HG02981 (cell line): ENCODE measurements around the gene MYH9.

ENCODE experiments used
- ATAC-seq: cut with Tn5 transposase; IDR thresholded peaks from one replicate; pipeline ENCODE4 v1.9.1; 2021; ENCODE audit warnings: mild to moderate bottlenecking, moderate library complexity; ENCODE audit not compliant: unreplicated experiment

The MYH9 gene

DNA sequence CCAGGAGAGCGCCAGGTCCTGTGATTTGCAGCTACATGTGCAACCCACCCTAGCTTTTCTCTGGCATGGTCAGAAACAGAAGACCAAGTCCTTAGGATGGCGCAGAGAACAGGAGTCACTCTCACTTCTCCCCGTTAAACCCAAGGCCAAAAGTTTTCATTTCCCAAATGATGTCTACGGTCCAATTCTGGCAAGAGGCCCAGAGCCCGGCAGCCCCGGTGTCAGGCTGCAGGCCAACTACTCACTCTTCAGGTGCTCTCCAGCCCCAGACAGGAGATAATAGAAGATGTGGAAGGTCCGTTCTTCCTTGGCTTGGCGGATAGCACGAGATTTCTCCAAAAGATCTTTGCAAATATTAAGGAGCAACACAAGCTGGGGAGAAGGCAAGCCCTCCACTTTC lies 67.2 kb downstream of the MYH9 start:
- ATAC-seq, result no peak

DNA sequence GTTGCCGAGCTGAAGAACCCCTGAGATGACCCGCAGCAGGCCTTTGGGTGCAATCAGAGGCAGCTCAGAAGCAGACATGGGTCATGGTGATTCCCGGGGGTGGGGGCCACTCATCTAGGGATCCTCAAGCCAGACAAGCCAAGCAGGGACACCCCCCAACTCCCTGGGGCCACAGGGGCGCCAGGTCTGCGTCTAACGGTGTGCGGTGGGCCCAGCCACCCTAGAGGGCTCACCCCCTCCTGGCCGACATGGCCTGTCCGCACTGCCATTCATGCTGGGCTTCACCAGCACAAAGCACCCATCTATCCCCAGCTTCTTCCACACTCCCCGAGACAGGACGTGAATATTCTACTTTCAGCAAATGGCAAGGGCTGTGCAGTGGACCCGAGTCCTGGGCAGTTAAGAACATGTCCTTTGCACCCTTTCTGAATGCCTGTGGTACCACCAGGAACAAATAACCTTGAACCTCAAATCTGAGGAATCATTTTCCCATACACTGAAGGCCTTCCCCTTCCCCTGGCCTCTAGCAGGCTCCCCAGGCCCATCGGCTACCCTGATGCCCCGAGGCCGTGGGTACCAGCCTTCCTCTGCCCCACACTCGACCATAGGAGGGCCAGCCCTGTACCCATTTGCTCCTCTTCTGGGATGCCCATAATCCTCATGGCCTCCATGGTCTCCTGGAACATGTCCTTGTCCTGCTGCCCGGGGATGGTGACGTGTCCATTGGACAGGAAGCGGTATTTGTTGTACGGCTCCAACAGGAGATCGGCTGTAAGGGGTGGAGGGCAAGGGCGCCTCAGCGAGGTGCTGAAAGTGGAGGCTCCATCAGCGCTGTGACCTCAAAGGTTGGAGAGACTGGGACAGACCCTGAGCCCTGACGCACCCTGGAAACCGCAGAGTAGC lies 67.9 kb downstream of the MYH9 start:
- no peak for ATAC-seq

DNA sequence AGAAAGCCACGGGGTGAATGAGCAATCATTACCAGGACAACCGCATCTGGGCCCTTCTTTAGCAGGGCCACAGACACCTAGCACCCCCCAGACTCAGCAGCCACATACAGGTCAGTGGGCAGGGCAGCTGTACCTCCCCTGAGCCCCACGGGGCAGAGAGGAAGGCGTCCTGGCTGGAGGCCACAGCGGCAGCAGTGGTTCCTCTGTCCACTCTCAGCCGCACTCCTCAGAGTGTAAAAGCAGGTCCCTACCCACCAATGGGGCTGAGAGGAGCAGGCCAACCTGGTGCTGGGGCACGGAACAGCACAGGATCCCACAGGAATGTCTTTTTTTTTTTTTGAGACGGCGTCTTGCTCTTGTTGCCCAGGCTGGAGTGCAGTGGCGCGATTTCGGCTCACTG lies 69.3 kb downstream of the MYH9 start:
- no peak for ATAC-seq

DNA sequence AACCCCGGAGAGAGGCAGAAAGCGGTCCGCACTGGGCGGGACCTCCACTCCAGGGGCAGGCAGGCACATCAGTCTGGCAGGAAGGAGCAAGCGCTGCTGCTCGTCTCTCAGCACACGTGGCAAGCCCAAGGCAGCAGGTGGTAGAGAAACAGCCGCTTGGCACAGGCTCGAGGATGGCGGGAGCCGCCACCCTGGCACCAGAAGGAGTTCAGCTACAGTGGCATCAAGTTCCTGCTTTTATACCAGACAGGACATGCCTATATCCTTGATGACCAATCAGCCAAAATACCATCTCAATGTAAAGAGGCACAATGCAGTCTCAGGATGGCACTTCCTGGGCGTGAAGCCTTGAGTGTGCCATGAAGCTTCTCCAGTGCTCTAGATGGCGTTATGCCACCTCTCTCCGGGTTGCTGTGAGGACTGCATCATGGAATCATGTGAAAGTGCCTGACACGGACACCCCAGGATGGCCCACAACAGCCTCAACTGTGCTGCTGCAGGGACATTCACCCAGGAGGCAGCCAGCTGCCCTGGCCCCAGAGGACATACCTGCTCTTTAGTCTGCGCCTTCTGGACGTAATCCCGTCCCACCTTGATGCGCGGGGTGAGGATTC lies 70.0 kb downstream of the MYH9 start:
- no peak for ATAC-seq

DNA sequence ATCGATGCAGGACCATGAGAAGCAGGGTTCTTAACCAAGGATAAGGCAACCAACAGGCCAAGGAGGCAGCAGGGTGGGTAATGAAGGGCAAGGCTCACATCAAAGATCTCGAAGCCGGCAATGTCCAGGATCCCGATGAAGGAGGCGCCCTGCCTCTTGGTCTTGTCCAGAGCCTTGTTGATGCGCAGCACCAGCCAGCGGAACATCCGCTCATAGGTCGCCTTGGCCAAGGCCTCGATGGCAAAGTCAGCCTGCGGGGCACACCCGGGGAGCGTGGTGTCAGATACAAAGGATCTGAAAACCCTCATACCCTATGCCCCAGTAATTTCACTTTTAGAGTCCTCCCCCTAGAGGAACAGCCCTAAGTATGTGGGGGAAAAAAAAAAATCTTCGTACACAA lies 71.3 kb downstream of the MYH9 start:
- no peak for ATAC-seq

DNA sequence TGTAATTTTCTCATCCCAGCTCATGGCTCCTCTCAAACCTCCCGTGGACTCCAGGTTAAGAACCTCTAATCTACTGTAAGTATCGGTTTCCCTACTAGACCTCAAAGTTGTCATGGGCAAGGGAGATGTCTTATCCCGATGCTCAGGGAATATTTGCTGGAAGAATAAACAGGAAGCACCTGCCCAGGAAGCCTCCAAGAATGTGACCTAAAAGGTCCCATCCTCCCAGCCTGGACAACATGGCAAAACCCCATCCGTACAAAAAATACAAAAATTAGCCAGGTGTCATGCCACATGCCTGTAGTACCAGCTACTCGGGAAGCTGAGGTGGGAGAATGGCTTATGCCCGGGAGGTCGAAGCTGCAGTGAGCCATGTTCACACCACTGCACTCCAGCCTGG lies 72.4 kb downstream of the MYH9 start:
- ATAC-seq, result no peak

DNA sequence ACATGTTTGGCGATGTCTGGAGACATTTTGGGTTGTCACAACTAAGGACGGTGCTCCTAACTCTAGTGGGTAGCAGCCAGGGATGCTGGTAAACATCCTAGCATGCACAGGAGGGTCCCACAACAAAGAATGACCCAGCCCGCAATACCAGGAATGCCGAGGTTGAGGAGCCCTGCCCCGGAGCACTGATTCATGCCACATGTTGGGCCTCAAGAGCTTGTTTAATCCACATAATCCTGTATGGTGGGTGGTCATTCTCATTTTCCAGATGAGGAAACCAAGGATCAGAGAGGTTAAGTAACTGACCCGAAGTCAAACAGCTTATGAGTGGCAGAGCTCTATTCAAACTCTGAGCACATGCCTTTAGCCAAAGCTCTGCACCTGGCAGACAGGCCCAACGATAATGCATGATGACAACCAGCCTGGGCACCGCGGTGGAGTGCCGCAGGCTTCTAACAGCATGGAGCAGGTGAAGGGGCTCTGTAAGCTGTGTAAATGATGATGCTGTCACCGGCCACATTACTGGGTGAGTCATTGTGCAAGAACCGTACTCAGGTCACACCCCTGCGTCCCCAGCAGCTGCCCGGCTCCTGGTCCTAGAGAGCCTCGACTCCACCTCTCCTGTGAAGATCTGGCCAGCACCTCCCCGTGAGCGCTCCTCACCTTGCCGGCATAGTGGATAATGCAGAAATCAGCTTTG lies 76.2 kb downstream of the MYH9 start:
- no peak for ATAC-seq

DNA sequence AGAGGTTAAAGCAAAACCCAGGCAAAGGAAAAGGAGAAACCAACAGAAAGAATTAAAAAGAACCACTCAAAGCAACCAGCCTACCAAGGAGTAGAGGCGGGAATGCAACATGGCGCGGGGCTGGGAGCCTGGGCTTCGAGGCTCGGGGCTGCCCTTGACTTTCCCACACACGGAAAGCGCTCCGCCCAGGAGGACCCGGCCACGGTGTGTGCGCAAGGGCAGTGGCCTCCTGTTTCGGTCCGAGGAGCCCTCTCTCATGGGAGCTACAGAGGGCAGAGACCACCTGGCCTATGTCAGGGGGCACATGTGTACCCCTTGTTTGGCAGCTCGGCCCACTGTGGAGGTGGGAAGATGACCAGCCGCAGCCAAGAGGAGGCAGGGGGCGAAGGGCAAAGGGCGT lies 78.9 kb downstream of the MYH9 start:
- no peak for ATAC-seq

DNA sequence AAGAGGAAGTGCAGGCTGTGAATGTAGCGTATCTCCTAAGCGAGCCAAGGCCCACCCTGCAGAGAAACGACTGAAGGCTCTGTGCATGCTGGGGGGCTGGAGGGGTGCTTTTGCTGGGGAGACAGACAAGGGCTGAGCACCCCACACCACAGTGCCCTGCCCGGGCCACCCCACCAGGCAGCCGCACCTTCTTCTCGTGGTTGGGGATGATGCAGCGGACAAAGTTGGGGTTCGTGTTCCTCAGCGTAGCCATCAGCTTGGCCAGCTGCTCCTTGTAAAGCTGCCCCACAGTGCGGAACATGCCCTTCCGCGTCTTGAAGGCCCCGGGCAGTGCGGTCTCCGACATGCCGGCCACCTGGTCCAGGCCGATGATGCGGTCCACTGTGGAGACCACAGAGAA lies 81.5 kb downstream of the MYH9 start:
- no peak for ATAC-seq

DNA sequence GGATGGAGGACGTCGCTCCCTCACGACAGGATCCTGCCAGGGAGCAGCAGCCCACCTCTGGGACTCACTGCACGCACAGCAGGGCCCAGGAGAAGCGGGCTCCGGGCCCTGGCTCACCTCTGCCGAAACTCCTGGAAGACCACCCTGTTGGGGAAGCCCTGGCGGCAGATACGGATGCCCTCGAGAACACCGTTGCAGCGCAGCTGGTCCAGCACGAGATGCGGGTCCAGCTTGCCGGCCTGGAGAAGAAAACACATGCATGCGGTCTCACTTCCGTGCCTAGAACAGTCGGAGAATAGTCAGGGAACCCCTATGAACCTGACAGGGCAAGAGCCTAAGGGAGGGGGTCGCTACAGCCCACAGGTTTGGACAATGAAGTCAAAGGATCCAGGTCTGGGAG lies 82.0 kb downstream of the MYH9 start:
- no peak for ATAC-seq

DNA sequence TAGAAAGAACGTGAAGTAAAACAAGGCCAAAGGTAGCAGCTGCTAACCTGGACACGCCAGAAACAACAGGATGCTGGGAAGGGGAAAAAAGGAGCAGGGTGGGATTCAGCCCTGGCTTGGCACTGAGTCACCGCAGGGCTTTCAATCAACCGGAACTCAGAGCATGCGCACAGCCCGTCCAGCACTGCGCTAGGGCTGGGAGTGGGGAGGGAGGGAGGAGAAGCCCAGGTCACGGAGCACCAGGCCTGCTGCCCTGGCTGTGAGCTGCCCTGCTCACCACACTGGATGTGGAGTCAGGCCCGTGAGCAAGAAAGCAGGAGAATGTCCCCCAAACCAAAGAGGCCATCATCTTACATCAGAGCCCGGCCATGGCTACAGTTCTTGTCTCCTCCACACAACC lies 83.3 kb downstream of the MYH9 start:
- no peak for ATAC-seq

DNA sequence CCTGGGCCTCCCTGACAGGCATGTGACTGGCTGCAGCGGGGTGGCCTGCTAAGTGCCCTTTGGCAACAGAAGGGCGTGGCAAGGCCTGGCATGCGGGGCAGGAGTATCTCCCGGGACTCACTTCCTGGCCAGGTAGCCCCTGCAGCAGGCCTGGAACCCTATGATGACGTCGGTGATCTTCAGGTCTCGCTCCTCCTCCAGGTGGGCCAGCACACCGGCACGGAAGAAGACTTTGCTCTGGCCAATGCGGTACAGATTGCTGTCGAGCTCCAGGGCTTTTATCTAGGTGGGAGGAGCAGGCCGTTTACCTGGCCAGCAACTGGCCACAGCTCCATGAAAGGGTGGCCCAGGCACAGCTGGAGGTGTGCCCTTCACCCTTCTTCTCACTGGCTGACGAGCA lies 83.9 kb downstream of the MYH9 start:
- ATAC-seq, result no peak

DNA sequence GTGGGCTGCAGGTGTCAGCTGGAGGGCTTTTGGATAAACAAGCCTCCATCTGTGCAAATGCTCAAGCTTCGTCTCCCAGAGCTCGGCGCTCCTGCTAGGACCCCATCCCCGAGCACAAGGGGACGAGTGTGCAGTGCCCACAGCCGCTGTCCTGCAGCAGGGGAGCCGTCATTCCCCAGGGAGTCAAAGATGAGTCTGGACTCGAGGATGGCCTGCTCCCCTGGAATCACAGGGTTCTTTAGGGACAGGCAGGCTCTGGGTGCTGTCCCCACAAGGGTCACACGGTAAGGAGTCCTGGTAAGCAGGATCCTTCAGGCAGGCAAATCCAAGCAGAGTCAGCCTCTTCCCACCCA lies 84.7 kb downstream of the MYH9 start:
- no peak for ATAC-seq

DNA sequence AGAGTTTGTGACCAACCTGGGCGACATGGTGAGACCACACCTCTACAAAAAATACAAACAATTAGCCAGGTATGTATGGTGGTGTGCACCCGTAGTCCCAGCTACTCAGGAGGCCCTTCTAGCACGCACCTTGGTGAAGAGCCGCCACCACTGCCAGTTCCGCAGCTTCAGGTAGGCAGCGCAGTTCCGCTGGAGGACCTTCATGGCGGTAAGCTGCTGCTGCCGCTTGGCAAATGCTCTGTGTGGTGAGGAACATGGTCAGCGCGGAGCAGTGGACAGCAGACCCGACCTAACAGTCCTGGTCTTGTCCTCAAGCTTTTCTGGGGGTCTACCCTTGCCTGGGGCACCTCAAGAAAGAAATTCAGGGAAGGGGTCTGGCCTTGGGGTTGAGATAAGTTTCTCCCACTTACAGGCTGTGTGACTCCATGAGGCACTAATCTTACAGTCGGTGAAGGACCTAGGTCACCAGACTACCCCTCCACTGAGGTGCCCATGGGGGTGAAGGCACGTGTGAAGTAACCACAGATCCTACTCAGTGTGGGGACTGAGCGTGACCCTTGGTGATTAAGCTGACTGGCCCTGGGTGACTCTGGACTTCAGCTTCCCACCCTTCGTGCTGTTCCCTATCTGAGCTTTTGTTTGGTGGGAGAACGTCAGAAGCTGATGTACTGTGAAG lies 85.2 kb downstream of the MYH9 start:
- ATAC-seq, result no peak

DNA sequence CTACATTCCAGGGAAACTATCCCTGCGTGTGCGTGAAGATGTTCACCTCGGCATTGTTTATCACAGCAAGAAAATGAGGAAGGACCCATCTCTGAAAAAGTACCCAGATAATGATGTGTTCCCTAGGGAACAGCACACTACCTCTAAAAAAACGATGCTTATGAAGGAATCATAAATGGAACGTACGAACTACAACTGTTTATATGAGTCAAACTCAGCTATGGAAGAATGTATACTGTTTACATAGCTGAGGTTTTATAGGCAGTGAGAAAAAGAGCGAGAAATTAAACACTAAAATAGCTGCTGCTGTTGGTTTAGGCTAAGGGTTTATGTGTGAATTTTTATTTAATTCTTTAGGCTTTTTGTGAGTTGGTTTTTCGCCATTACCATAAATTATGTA lies 85.9 kb downstream of the MYH9 start:
- no peak for ATAC-seq

DNA sequence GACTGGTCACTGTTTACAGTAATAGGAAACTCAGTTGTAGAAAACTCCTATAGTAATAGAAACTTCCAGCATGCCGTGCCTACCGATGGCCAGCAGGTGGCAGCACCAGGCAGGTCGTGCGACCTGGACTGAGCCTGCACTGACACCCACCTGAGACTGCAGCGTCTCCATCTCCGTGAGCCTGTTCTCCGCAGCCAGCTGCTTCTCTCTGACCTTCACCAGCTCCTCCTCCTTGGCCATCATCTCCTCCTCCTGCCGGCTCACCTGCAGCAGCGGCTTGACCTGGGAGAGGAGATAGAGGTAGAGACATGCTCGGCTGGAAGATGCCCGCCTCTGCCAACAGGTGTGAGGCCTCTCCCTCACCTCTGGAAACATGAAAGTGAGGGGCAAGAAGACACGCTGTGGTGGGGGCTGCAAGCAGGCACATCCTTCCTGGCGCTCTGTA lies 86.4 kb downstream of the MYH9 start:
- no peak for ATAC-seq

DNA sequence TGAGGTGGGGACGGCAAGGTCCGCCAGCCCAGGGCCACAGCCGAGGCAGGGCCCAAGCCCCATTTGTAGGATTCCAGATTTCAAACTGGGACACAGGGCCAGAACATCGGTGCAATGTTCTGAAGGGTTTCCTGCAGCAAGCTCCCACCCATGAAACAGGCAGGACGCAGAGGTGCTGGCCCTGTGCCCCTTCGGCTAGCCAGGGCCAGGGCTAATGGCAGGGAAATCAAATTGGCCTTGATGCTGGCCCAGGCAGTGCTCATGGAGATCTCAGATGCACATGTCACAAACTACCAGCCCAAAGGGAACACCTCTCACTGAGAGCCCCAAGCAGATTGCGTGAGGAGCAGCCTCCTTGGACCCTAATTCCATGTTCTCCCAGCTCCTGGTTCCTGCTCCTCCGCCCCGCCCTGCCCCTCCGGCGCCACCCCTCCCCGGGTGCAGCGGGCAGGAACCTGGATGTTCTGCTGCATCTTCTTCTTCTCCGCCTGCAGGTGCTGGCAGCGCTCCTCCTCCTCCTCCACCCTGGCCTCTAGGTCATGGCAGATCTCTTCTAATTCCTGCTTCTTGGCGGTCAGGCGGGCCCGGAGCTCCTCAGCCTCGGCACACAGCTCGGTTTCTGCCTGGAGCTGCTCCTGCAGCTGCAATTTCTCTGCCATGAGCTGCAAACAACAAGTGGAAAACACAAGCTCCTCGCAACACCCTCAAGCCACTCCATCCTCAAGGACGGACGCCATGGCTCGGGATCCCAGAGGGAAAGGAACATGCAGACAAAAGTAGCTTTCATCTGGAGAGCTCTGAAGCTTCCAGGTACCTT lies 87.2 kb downstream of the MYH9 start:
- ATAC-seq, result no peak

DNA sequence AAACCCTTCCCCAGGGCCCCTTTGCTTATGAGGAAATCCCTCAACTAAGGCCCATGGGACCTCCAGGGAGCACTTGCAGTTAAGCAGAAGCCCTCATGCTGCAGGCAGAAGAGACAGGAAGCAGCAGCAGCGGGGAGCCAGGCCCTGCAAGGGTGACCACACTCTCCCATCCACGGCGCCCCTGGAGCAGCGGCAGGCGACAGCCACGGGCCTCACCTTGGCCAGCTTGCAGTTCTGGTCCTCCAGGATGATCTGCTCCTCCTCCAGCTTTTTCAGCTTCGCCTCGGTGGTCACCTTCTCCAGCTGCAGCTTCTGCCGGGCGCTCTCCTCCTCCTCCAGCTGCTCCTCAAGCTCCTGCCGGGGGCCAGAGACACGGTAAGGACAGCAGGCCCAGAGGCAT lies 87.9 kb downstream of the MYH9 start:
- no peak for ATAC-seq

DNA sequence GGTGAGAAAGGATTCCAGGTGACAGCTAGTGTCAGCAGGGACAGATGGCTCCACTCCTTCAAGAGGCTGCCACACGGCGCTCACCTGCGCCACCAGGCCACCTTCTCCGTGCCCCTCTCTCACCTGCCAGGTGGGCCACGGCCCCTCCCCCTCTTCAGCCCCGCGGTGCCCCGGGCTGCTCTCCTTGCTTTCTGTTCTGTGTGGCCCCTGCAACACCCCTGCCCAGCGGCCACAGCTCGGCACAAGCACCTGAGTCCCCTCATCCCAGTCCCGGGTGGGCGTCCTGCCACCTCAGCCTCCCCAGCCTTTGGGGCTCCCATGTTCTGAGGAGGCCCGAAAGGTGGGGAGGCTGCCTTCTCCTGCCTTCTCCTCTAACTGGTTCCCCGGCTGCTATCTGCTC lies 88.5 kb downstream of the MYH9 start:
- ATAC-seq, result no peak

DNA sequence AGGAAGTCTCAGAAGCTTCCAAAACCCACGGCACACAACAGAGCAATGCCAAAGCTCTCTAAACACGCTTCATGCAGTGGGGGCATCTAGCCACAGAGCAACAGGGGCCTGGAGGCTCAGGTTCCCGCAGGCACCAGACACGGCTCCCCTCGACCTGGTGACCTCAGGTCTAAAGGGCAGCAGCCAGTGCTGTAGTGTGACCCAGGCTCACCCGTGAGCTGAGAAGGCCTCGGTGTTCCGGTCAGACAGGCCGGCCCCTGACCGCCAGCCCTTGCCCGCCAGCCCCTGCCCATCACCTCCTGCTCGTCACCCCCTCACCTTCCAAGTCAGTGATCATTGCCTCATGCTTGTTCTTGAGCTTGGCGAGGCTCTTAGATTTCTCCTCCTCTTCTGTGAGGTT lies 89.2 kb downstream of the MYH9 start:
- ATAC-seq, result no peak

DNA sequence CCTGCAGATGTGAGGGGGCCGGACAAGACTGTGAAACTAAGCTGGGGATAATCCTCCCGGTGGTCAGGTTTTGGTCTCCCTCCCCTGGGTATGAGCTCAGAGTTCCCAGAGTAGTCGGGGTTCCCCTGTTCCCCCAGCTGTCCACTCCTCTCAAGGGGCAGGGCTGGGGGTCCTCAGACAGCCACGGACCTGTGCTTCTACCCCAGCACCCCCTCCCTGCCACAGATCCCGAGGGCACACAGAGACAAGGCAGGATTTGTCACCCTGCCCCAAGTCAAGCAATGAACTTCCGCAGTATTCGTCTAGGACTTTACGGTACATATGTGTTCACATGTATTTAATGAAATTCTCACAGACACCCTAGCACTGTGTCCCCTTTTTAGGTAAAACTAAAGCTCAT lies 89.6 kb downstream of the MYH9 start:
- ATAC-seq, result no peak
